HG03135 (cell line): ENCODE data around the gene HEXD.
"Not testable (repeated sequence)": the region's sequence is repeated elsewhere in the genome, so short reads cannot be mapped to it uniquely, and the experiment has no call there.

Source experiments
- ATAC-seq: cut with Tn5 transposase; IDR thresholded peaks from one replicate; pipeline ENCODE4 v1.9.1; 2021; ENCODE audit warnings: mild to moderate bottlenecking, moderate library complexity; ENCODE audit not compliant: unreplicated experiment

HEXD gene

DNA sequence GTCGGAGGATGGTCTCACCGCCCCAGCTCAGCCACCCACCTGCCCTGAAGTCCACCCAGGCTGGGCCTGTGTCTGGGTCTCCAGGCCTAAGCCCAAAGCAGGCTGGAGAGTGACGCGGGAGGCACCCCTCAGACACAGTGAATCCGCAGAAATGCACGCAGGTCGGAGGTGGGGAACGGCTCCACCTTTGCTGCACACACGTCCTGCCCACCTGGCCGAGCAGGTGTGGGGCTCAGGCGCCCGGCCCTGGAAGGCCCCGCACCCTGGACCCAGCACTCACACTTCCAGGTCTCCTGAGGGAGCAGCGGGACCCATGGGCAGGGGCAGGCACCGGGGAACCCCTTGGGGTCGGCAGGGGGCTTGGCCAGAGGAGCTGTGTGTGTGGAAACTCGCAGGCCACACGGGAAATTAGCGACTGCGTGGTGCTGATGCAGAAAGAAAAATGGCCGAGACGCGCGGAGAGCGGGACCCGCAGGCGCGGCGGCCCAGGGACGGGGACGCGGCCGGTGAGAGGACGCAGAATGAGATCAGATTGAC, 21.8 kb downstream of the HEXD start:
- ATAC-seq, result no peak

DNA sequence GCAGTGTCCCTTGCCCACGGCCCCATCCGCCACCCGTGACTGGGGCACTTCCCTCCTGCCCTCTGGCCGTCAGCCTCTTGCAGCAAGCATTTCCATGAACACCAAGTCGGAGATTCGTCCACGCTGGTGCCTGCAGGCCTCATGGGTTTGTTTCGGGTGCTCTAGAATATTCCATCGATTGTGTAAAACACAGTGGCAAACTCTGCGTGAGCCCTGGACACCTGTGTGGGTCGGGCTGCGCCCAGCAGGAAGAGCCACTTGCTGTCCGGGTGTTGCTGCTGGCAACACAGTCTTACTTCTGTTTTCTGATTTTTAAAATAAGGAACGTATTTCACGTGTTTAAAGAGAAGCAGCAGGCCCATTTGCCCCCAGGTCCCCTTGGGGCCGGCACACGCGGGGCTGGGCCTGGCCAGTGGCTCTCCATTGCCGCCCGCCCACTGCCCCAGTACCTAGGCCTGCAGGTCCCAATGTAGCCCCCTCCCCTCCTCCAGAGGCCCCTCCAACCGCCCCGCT, 22.4 kb downstream of the HEXD start:
- ATAC-seq, result no peak

DNA sequence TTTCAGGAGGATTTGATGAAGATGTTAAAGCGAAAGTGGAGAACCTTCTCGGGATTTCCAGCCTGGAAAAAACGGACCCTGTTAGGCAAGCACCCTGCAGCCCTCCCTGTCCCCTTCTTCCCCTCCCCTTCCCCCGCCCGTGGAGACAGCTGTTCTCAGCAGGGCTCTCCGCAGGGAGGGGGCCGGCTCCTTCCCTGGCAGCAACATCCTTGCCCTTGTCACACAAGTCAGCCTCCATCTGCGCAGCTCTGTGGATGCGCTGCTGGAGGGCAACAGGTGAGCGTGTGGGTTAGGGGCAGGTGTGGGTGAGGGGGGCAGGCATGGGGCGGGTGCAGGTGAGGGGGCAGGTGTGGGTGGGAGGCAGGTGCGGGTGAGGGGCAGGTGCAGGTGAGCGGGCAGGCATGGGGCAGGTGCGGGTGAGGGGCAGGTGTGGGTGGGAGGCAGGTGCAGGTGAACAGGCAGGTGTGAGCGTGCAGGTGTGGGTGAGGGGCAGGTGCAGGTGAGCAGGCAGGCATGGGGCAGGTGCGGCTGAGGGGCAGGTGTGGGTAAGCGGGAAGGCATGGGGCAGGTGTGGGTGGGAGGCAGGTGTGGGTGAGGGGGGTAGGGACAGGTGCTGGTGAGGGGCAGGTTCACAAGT, 23.0 kb downstream of the HEXD start:
- no peak for ATAC-seq

DNA sequence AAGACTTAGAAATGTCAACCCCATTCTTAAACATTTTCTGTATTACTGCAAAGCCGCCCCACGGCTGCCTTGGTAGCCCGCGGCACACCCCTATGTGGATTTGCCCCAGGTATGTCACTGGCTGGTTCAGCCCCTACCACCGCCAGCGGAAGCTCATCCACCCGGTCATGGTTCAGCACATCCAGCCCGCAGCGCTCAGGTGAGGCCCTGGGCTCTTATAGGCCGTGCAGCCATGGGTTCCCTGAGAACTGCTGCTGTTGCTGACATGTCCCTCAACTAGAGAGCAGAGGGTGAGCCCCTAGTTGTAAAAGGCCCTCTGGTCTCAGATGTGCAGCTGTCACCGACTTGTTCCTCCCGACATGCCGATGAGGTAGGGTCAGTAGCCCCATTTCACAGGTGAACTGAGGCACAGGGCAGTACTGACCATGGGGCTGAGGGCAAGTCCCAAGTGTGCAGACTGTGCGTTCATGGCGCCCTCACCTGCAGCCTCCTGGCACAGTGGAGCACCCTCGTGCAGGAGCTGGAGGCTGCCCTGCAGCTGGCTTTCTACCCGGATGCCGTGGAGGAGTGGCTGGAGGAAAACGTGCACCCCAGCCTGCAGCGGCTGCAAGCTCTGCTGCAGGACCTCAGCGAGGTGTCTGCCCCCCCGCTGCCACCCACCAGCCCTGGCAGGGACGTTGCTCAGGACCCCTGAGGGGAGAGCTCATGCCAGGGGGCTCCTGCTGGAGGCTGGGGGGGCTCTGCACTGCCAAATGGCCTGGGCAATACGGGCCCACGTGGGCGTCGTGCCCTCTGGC, 23.7 kb downstream of the HEXD start:
- no peak for ATAC-seq

DNA sequence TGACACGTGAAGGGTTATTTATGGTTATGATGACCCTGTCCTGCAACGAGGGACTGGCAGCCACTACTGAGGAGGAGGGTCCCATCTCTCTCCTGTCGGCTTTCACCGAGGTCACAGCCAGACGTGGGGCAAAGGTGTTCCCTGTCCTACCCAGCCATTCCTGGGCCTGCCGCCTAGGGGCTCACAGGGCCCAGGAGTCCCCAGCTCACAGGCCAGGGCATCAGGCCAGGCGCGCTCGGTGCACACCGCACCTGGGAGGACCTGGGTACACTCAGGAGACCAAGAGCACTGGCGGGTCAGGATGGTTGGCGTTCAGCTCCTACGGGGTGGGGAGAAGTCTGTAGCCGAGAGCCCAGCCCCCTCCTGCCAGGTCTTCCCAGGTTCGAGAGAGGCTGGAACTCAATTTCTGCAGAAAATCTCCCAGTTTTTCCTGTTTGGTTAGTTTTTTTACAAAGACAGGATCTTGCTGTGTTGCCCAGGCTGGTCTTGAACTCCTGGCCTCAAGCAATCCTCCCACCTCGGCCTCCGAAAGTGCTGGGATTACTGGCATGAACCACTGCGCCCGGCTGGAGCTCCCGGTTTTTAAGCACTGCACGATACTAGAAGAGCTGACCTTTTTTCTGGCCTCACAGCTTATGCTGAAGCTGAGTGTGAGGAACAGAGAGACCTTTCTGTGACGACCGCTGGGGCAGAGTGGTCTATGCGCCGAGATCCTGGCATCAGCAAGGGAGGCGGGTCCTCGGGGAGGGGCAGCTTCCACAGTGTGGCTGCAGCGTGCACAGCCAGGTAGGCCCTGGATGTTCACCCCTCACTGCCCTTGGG, 24.7 kb downstream of the HEXD start:
- no peak for ATAC-seq

DNA sequence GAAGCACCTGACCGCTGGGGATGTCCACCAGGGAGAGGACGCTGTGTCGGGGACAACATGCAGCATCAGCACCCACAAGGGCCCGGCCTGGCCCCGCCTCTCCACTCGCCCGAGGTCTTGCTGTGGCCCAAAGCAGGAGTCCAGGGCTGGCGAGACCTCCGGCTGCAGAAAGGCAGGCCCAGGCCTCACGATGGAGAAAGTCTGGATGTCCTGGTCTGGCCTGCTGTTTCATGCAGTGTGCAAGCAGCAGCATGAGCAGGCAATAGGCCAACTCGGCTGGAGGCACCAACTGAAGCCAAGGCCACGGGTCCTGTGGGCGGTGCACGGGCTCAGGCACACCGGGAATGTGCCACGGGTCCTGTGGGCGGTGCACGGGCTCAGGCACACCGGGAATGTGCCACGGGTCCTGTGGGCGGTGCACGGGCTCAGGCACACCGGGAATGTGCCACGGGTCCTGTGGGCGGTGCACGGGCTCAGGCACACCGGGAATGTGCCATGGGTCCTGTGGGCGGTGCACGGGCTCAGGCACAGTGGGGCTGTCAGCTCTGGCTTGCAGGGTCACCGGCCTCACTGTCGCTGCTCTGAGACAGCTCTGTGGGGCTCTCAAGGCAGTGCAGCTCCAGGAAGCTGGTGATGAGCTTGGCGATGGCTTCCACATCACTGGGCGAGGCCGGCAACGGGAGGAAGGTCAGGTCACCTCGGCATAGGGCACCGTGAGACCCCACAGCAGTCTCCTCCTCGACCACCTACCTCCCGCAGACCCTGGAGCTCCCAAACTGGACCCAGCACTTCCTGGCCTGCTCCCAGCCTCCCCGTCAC, 25.5 kb downstream of the HEXD start:
- no peak for ATAC-seq

DNA sequence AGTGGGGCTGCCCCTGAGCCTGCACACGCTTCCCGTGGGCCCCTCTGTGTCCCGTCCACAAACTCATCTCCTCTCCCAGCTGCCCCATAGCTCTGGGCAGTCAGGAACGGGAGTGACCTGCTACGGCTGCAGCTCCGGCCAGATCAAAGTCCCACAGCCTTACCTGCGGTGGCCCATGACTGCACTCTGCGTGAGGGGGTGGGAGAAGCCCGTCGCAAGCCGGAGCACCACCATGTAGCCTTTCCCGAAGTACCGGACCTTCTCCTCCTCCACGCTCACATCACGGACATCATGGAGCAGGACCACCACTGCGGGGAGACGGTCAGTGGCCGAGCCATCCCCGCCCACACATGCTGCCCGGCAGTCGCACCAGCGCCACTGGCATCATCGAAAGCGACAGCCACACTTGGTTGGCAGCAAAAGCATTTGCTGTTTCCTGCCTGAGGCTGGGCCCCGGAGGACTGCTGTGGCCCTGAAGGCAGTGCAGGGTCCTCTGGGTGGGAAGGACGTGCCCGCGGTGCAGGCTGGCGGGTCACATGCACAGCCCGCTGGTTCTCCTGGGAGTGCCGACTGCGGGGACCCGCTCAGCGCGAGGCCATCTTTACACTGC, 26.2 kb downstream of the HEXD start:
- ATAC-seq, result no peak

DNA sequence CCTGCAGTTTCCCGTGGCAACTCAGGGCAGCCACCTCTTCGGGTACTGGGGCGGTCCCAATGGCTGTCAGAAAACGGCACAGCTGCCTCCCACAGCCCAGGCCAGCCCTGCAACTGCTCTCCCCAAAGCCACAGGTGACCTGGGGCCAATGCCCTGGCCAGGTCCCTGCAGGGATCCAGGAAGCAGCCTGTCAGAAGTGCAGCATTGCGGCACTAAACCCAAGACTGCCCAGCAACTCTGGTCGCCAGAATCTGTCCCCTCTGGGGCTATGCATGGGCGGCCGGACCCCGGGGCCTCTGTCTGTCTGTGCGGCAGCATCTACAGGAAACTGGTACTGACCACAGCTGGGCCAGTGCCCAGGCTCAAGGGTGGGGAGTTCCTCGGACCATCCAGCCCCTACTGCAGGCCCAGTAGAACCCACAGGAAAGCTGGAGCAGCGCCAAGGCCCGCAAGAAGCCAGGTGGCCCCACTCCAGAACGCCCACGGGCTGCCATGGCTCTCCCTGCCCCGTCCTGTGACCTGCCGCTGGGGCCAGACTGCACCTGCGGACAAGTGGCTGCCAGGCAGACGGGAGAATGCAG, 26.9 kb downstream of the HEXD start:
- ATAC-seq, result no peak

DNA sequence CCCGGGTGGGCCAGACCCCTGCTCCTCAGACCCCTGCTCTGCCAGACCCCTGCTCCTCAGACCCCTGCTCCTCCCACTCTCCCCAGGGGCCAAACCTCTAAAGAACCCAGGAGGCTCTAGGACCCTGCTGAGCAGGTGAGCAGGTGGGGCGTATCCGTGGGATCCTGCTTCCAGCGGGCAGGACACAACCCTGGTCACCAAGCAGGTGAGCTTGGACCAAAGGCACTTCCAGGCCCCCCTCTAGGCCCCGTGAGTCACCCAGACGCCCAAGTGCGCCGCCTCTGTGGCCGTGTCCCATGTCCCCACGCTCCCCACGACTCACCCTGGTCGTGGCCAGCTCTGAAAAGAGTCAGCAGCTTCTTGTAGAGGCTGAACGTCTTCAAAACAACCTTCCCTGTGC, 27.4 kb downstream of the HEXD start:
- no peak for ATAC-seq

DNA sequence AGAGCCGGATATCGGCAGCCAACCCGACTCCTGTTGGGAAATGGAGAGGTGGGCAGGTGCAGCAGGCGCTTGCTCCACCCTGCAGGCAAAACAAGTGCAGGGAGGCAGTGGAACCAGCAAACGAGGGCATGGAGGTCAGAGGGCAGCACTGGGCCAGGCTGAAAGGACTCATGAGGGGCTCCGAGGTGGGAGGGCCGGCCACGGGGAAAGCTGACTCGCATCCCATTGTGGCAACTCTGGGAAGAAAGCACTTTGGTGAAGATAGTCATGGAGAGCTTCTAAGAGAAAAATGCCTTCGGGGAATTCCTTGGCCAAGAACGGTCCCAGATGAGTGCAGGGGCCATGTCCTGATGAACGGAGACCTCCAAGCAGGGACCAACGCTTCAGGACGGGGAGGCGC, 28.0 kb downstream of the HEXD start:
- ATAC-seq, result no peak

DNA sequence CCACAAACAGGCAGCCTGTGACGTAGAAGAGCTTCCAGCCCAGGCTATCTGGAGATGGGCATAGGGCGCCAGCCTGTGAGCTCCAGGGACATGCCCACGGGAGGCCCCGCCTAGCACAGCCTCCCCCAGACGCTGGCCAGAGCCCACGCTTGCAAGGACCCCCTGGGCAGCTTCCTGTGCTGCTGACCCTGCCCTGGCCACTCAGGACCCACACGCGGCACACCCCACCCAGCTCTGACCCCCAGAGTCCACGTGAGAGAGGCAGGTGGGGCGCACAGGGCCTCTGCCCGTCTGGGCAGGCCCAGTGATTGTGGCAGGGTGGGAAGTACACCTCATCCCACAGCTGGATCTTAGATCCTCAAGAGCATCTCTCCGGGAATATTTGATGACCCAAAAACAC, 28.5 kb downstream of the HEXD start:
- ATAC-seq, result no peak

DNA sequence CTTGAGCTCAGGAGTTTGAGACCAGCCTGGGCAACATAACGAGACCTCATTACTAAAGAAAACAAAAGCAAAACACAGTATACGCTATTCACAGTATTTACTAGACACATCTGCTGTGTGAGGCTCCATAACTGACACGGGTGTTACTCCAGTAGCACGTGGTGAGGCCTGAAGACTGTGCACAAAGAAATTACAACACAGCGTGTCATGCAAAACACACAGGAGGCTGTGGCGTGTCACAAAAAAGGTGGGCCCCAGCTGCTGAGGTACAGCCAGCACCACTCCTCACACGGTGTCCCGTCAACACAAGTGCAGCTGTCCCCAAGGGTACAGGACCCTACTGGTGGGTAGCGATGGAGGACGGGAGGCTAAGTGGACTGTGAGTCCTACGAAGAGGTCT, 29.7 kb downstream of the HEXD start:
- ATAC-seq, result no peak

DNA sequence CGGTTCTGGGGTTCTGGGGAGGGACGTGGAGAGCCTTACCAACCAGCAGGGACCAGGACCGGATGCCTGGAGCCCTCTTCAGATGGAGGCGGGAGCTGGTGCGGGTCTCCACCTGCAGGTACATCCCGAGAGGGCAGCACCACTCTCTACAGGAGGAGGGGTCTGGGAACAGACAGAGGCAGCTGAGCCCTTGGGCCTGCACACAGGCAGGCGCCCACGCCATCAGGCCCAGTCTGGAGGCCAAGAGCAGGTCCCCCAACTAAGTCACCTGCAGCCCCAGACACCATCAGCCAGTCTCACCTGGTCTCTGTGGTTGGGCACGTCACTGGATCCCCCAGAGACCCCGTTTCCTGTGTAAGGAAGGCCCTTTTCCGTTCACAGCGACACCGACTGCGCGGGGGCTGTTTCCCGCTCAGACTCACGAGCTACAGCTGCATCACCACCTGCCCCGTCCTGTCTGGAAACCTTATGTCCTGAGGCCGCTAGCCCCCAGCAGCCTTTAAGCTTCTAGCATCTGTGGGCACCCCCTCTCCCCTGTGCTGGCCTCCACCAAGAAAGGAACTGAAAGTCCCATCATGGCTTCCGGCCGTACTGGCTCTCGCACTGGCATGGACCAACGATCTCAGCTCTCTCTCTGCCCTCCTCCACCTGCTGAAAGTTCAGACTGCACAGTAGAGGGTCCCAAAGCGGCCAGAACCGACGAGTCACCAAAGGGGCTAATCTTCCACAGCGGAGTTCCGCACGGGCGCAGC, 31.2 kb downstream of the HEXD start:
- ATAC-seq, result peak; percentile 58

DNA sequence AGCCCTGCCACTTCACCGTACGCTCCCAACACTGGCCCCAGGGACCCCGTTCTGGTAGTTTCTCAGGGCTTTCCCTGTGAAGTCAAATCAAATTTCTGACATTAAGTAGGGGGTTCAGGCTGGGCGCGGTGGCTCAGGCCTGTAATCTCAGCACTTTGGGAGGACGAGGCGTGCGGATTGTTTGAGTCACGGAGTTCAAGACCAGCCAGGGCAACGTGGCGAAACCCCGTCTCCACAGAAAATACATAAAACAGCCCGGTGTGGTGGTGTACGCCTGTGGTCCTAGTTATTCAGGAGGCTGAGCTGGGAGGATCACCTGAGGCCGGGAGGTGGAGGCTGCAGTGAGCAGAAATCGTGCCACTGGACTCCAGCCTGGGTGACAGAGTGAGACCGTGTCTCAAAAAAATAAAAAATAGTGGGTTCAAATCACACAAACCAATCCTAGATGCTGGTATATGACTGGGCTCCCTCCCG, 31.8 kb downstream of the HEXD start:
- ATAC-seq, result no peak

DNA sequence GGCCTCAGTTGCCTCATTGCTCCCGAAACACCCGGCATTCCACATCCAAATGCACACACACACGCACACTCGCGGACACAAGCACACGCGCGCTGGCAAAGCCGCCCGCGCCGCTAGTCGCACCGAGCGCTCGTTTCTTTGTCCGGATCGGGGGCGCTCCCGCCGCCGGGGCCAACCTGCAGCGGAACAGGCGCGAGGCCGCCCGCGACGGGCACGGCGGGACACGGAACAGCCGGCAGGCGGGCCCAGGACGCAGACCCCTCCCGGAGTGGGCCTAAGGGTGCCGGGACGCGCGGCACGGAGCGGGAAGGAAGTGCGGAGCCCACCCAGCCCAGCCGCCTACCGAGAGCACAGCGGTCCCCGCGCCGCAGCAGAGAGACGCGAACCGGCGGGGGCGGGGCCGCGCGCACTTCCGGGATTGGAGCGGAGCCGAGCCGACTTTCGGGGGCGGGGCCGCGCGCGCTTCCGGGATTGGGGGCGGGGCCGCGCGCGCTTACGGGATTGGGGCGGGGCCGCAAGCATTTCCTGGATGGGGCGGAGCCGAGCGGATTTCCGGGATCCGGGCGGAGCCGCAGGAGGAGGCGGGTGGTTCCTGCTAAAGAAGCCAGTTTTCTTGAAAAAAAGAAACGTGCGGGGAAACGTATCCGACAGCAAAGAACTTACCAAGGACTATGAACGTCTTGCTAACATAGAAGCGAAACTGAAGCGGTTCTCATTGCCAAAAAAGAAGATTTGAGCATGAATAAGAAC, 32.4 kb downstream of the HEXD start, which contains the start of gene CYBC1:
CYBC1 (minus strand) TSS at position 396 of the 750 bp plus-strand sequence. CDS start 1,498 bp downstream, outside the sequence.
- ATAC-seq, result peak; percentile 52

DNA sequence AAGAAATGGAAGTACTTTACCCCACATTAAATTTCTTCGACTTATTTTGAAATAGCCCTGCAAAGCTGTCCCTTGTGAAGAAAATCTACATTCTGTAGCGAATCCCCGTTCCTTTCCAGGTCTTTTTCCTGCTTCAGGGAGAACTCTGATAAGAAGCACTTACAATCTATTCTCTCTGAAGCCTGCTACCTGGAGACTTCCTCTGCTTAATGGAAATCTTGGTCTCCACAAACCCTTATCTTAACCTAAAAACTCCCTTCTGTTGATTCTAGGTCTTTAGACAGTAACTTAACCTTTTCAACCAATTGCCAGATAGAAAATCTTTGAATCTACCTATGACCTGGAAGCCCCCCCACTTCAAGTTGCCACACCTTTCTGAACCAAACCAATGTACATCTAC, 34.0 kb downstream of the HEXD start:
- no peak for ATAC-seq

DNA sequence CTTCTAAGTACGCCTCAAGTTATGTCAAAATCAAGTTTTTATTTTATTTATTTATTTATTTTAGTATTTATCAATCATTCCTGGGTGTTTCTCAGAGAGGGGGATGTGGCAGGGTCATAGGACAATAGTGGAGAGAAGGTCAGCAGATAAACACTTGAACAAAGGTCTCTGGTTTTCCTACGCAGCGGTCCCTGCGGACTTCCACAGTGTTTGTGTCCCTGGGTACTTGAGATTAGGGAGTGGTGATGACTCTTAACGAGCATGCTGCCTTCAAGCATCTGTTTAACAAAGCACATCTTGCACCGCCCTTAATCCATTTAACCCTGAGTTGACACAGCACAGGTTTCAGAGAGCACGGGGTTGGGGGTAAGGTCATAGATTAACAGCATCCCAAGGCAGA, 35.0 kb downstream of the HEXD start:
- ATAC-seq, result not testable (repeated sequence)

DNA sequence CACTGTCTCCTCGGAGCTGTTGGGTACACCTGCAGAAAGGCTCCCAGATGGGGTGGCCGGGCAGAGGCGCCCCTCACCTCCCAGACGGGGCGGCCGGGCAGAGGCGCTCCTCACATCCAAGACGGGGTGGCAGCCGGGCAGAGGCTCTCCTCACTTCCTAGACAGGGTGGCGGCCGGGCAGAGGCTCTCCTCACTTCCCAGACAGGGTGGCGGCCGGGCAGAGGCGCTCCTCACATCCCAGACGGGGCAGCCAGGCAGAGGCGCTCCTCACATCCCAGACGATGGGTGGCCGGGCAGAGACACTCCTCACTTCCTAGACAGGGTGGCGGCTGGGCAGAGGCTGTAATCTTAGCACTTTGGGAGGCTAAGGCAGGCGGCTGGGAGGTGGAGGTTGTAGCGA, 35.6 kb downstream of the HEXD start:
- not testable (repeated sequence) for ATAC-seq
